Renal cortical epithelial cell (primary cell): ENCODE data around the gene STXBP2. TPM values are rescaled to one million over a fixed set of nuclear protein-coding genes. Genes with fewer than 3 reads are reported as not detected.
"Not testable (repeated sequence)": the region's sequence is repeated elsewhere in the genome, so short reads cannot be mapped to it uniquely, and the experiment has no call there.

Source experiments
- DNase-seq: peaks from one replicate; pipeline ENCODE4 v3.0.0-alpha.2; 2011; ENCODE audit warnings: low read depth
- total RNA-seq: library from RNA; depleted of rRNA; stranded (reverse); fragments of >200 nt; gene quantifications from 2 replicates; pipeline ENCODE4 v1.2.3, GENCODE V29; 2014

Gene STXBP2
- total RNA-seq, 1 donor from 2014 or later, result 118 TPM

GRCh38 chr19:7632340-7633203, 4.3 kb upstream of the STXBP2 start:
- DNase-seq, result no peak

GRCh38 chr19:7633698-7634097, 3.2 kb upstream of the STXBP2 start, which contains the start of gene PCP2:
PCP2 (minus strand) TSS chr19:7633719; CDS start chr19:7633457, 262 bp downstream.
- no peak for DNase-seq

- DNase-seq, result no peak
Observed at GRCh38 chr19:7635670-7636069, 1.2 kb upstream of the STXBP2 start.

- no peak for DNase-seq
Observed at GRCh38 chr19:7636317-7636690, 606 bp upstream of the STXBP2 start.

- no peak for DNase-seq
Observed at GRCh38 chr19:7637374-7638256, 705 bp downstream of the STXBP2 start.

- DNase-seq, result no peak
Observed at GRCh38 chr19:7638802-7639465, 2.0 kb downstream of the STXBP2 start.

GRCh38 chr19:7639863-7640348, 3.0 kb downstream of the STXBP2 start:
- DNase-seq, result no peak

- no peak for DNase-seq
Observed at GRCh38 chr19:7640803-7641202, 3.9 kb downstream of the STXBP2 start.

- no peak for DNase-seq
Observed at GRCh38 chr19:7641290-7642276, 4.7 kb downstream of the STXBP2 start.

- DNase-seq, result no peak
Observed at GRCh38 chr19:7642295-7643030, 5.6 kb downstream of the STXBP2 start.

GRCh38 chr19:7643031-7643415, 6.1 kb downstream of the STXBP2 start:
- DNase-seq, result no peak

GRCh38 chr19:7643629-7644549, 7.0 kb downstream of the STXBP2 start:
- not testable (repeated sequence) for DNase-seq

GRCh38 chr19:7644550-7644877, 7.6 kb downstream of the STXBP2 start:
- DNase-seq, result no peak

- DNase-seq, result no peak
Observed at GRCh38 chr19:7645163-7645562, 8.3 kb downstream of the STXBP2 start.

GRCh38 chr19:7645656-7646425, 8.9 kb downstream of the STXBP2 start:
- DNase-seq, result no peak

- DNase-seq, result no peak
Observed at GRCh38 chr19:7646426-7646700, 9.5 kb downstream of the STXBP2 start.

GRCh38 chr19:7647156-7647555, 10.2 kb downstream of the STXBP2 start:
- no peak for DNase-seq

- DNase-seq, result no peak
Observed at GRCh38 chr19:7648265-7649014, 11.5 kb downstream of the STXBP2 start.
